Gastroesophageal sphincter (tissue), 3 donors: ENCODE results near the gene RFPL3.

ENCODE experiments used
- EP300 ChIP-seq: sonication (generic); formaldehyde crosslinking; IDR thresholded peaks from one replicate; pipeline ENCODE4 v1.6.1; 2017; ENCODE audit warnings: antibody characterized with exemption, mild to moderate bottlenecking
- POLR2A ChIP-seq, 2 donors: fragments of 450-650 bp; IDR thresholded peaks; one replicate each; pipeline ENCODE4 v1.6.1; 2017; ENCODE audit warnings: antibody characterized with exemption in 2 of 2, mild to moderate bottlenecking in 2 of 2, moderate library complexity in 1 of 2
- TF ChIP-seq, protein P1 (sequence below), 4 experiments: fragments of 200-600 bp in 2 of 4; fragments of 450-650 bp in 2 of 4; sonication (generic) in 1 of 4; IDR thresholded peaks; one replicate each; pipeline ENCODE4 v1.5.1; 2017 to 2019; ENCODE audit warnings: antibody characterized with exemption in 4 of 4, mild to moderate bottlenecking in 2 of 4, moderate library complexity in 2 of 4

DNA sequence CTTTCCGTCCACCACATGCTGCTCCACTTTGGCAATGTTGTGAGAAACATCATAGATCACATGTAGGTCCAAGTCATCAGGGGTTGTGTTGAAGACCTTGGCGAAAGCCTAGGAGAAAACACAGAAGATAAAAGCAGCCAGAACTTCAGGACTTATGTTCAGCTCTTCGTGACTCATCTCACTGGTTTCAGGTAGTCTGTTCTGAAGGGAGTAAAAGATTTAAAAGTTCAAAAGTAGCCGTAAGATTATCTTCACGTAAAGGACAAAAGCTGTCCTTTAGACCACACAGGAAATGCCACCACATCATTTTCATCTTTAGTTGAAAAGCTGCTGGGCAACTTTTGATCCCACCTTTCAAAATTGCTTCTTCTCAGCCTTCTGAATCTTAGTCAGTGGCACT, 37.4 kb downstream of the RFPL3 start:
- TF ChIP-seq, protein P1, sequence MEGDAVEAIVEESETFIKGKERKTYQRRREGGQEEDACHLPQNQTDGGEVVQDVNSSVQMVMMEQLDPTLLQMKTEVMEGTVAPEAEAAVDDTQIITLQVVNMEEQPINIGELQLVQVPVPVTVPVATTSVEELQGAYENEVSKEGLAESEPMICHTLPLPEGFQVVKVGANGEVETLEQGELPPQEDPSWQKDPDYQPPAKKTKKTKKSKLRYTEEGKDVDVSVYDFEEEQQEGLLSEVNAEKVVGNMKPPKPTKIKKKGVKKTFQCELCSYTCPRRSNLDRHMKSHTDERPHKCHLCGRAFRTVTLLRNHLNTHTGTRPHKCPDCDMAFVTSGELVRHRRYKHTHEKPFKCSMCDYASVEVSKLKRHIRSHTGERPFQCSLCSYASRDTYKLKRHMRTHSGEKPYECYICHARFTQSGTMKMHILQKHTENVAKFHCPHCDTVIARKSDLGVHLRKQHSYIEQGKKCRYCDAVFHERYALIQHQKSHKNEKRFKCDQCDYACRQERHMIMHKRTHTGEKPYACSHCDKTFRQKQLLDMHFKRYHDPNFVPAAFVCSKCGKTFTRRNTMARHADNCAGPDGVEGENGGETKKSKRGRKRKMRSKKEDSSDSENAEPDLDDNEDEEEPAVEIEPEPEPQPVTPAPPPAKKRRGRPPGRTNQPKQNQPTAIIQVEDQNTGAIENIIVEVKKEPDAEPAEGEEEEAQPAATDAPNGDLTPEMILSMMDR (IDR thresholded peaks at IDR 0.05) = no peak
- no peak for TF ChIP-seq EP300
- no peak for TF ChIP-seq POLR2A (IDR thresholded peaks at IDR 0.05)
